Endothelial cell of umbilical vein (primary cell): ENCODE results near the gene ALG12. TPM values are rescaled to one million over a fixed set of nuclear protein-coding genes. Genes with fewer than 3 reads are reported as not detected.

Experiments
- BruUV-seq: library from RNA; stranded (reverse); fragments of 400-500 nt; replicated peaks from 2 replicates; lab custom pipeline; 2021; lab: Mats Ljungman, UMichigan
- CTCF ChIA-PET: fragments of 300-600, 350-600 bp; sonication (Branson Sonifier 250); formaldehyde crosslinking; loops from one replicate; lab custom pipeline; 2021; ENCODE audit warnings: antibody characterized with exemption, inconsistent platforms; lab: Charles Lee
- POLR2A ChIA-PET: fragments of 300-600, 350-600 bp; sonication (Branson Sonifier 250); formaldehyde crosslinking; loops from one replicate; lab custom pipeline; 2021; ENCODE audit warnings: antibody characterized with exemption, inconsistent platforms; lab: Charles Lee
- DNase-seq: peaks from one replicate; pipeline ENCODE4 v3.0.0-alpha.2; 2011; ENCODE audit warnings: low read depth, low spot score
- FAIRE-seq: peaks from 2 replicates; lab custom pipeline; 2011; peaks lifted over from hg19 to GRCh38; lab: Jason Lieb, UNC
- H2AFZ ChIP-seq: 2 replicates; pipeline ENCODE4 v1.6.0; 2012; ENCODE audit warnings: low read depth, low read length, control low read depth, inconsistent platforms
- H3K27ac ChIP-seq: 2 replicates; pipeline ENCODE4 v1.5.1; 2011; ENCODE audit warnings: low read depth, mild to moderate bottlenecking, control low read depth, low read length, moderate library complexity; ENCODE audit not compliant: insufficient read depth
- H3K27me3 ChIP-seq, 2 experiments: 2 replicates each; pipeline versions ENCODE4 v1.6.0 to v1.6.1; 2011; ENCODE audit warnings: low read length in 2 of 2, mixed read lengths in 1 of 2; ENCODE audit not compliant: control insufficient read depth in 2 of 2, insufficient read depth in 2 of 2
- H3K36me3 ChIP-seq, 2 experiments: 2 replicates in 1 of 2; 3 replicates in 1 of 2; pipeline ENCODE4 v1.5.1; 2011; ENCODE audit warnings: low read length in 2 of 2, mild to moderate bottlenecking in 1 of 2, moderate library complexity in 1 of 2; ENCODE audit not compliant: control insufficient read depth in 2 of 2, insufficient read depth in 2 of 2; ENCODE audit errors: extremely low read depth in 1 of 2
- H3K4me1 ChIP-seq: 3 replicates; pipeline ENCODE4 v1.5.1; 2011; ENCODE audit warnings: mild to moderate bottlenecking, low read length; ENCODE audit not compliant: control insufficient read depth, insufficient read depth; ENCODE audit errors: extremely low read depth
- H3K4me2 ChIP-seq: 2 replicates; pipeline ENCODE4 v1.6.1; 2011; ENCODE audit warnings: low read length, control low read depth, mixed read lengths; ENCODE audit not compliant: insufficient read depth
- H3K4me3 ChIP-seq, 3 experiments: fragments of 200-600 bp in 1 of 3; sonication (generic), shearing (Covaris generic) in 1 of 3; replicated peaks in 1 of 3; 2 replicates each; pipeline ENCODE4 v1.5.1; 2011 to 2016; ENCODE audit warnings: control low read depth in 3 of 3, low read length in 3 of 3, mild to moderate bottlenecking in 2 of 3, inconsistent platforms in 1 of 3, low read depth in 1 of 3, moderate library complexity in 1 of 3; ENCODE audit not compliant: insufficient read depth in 1 of 3
- H3K79me2 ChIP-seq: 2 replicates; pipeline ENCODE4 v1.6.0; 2012; ENCODE audit warnings: low read length, inconsistent platforms; ENCODE audit not compliant: control insufficient read depth, insufficient read depth
- H3K9ac ChIP-seq: replicated peaks from 2 replicates; pipeline ENCODE3; 2011; ENCODE audit warnings: low read length, control low read depth; ENCODE audit not compliant: insufficient read depth; ENCODE audit errors: extremely low read depth
- H3K9me1 ChIP-seq: replicated peaks from 3 replicates; pipeline ENCODE4 v1.6.0; 2011; ENCODE audit warnings: mild to moderate bottlenecking, low read length; ENCODE audit not compliant: control insufficient read depth, insufficient read depth; ENCODE audit errors: extremely low read depth
- H3K9me3 ChIP-seq: replicated peaks from 2 replicates; pipeline ENCODE4 v1.5.1; 2012; ENCODE audit warnings: low read length, inconsistent platforms; ENCODE audit not compliant: control insufficient read depth, insufficient read depth
- H4K20me1 ChIP-seq: replicated peaks from 2 replicates; pipeline ENCODE3; 2011; ENCODE audit warnings: mild to moderate bottlenecking, low read length; ENCODE audit not compliant: control insufficient read depth, insufficient read depth; ENCODE audit errors: extremely low read depth
- EZH2 ChIP-seq: IDR thresholded peaks from 2 replicates; pipeline ENCODE4 v1.6.1; 2012; ENCODE audit warnings: borderline replicate concordance, low read depth, mild to moderate bottlenecking, moderate library complexity, low read length, inconsistent platforms; ENCODE audit not compliant: severe bottlenecking
- FOS ChIP-seq: IDR thresholded peaks from 2 replicates; pipeline ENCODE4 v1.6.1; 2011; ENCODE audit warnings: mild to moderate bottlenecking, low read length, moderate library complexity, borderline replicate concordance; ENCODE audit not compliant: insufficient read depth
- MYC ChIP-seq: IDR thresholded peaks from one replicate; pipeline ENCODE4 v1.6.1; 2011; ENCODE audit warnings: mild to moderate bottlenecking, low read depth, low read length
- POLR2AphosphoS5 ChIP-seq: IDR thresholded peaks from 2 replicates; pipeline ENCODE4 v1.6.1; 2012; ENCODE audit warnings: low read depth, mild to moderate bottlenecking, control low read depth, low read length, moderate library complexity; ENCODE audit not compliant: insufficient read depth
- dilution Hi-C: fragments of 300-500 bp; cut with MboI; formaldehyde crosslinking; loops from one replicate; pipeline ENCODE4 v1.15.0; 2019; ENCODE audit warnings: low sequenced_read_pairs; ENCODE audit not compliant: extremely low pct_ligation_motif_present
- intact Hi-C: fragments of 100-400 bp; cut with micrococcal nuclease; formaldehyde crosslinking; loops from one replicate; pipeline ENCODE4 v1.10.0; 2022
- polyA plus RNA-seq, 4 experiments: library from polyadenylated mRNA; depleted of rRNA in 3 of 4; stranded (reverse) in 3 of 4; unstranded in 1 of 4; fragments of >200 nt; gene quantifications; 2 replicates each; pipeline versions ENCODE4 v1.2.1 to v1.2.3, GENCODE V29; 2011 to 2012; ENCODE audit warnings: missing spikeins in 1 of 4
- total RNA-seq: library from RNA; stranded (reverse); gene quantifications from 2 replicates; pipeline ENCODE4 v1.2.3, GENCODE V29; 2021
- TF ChIP-seq, protein P1 (sequence below): IDR thresholded peaks from 2 replicates; pipeline ENCODE4 v1.6.1; 2011; ENCODE audit not compliant: insufficient read depth, insufficient read length

The ALG12 gene
- total and polyA plus RNA-seq, 2 donors (not counting 3 experiments of a cell fraction or from before 2014, with no cell fraction given): 14.6 to 18.0 TPM

DNA sequence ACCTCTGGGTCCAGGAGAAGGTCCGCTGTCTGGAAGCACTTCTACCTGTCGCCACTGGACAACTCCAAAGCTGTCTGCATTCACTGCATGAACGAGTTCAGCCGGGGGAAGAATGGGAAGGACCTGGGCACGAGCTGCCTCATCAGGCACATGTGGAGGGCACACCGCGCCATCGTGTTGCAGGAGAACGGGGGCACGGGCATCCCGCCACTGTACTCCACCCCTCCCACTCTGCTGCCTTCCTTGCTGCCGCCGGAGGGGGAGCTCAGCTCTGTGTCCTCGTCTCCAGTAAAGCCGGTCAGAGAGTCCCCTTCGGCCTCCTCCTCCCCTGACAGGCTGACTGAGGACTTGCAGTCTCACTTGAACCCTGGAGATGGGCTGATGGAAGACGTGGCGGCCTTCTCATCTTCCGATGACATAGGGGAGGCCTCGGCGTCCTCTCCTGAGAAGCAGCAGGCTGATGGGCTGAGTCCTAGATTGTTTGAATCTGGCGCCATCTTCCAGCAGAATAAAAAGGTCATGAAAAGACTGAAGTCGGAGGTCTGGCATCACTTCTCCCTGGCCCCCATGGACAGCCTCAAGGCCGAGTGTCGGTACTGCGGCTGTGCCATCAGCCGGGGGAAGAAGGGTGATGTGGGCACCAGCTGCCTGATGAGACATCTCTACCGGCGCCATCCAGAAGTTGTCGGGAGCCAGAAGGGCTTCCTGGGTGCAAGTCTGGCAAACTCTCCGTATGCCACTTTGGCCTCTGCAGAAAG, 33.6 kb downstream of the ALG12 start:
- H3K4me2 ChIP-seq: no peak overlapping the region
- no peak overlapping the region for H2AFZ ChIP-seq
- FAIRE-seq (no peak), DNase-seq (no peak)
- no peak overlapping the region for H3K4me3 ChIP-seq
- no peak overlapping the region for H3K27ac ChIP-seq
- BruUV-seq: no TSS peak
- intact Hi-C loops (no loop called here), dilution Hi-C loops (no loop called here)
- H4K20me1 ChIP-seq: no peaks in the 10 kb centered on the region
- peaks cover 70% of the 10 kb centered on the region for H3K79me2 ChIP-seq
- H3K9me3 ChIP-seq: no peaks in the 10 kb centered on the region
- no peaks in the 10 kb centered on the region for H3K27me3 ChIP-seq
- ChIA-PET POLR2A (no interaction called here), CTCF (no interaction called here)
- TF ChIP-seq, protein P1, sequence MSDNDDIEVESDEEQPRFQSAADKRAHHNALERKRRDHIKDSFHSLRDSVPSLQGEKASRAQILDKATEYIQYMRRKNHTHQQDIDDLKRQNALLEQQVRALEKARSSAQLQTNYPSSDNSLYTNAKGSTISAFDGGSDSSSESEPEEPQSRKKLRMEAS: no peak
- TF ChIP-seq POLR2AphosphoS5: no peak
- H3K9ac ChIP-seq: no peak overlapping the region
- peaks cover 4 to 36% of the 10 kb centered on the region in 2 experiments for H3K36me3 ChIP-seq
- peaks cover 13% of the 10 kb centered on the region for H3K4me1 ChIP-seq
- H3K9me1 ChIP-seq: no peaks in the 10 kb centered on the region

DNA sequence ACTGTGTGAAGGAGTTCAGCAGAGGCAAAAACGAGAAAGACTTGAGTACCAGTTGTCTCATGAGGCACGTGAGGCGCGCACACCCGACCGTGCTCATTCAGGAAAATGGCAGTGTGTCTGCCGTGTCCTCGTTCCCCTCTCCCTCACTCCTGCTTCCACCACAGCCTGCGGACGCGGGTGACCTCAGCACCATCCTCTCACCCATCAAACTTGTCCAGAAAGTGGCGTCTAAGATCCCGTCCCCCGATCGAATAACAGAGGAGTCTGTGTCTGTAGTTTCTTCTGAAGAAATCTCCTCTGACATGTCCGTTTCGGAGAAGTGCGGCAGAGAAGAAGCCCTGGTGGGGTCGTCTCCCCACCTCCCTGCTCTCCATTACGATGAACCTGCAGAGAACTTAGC, 34.2 kb downstream of the ALG12 start:
- ChIA-PET POLR2A (no interaction called here), CTCF (no interaction called here)
- no TSS peak for BruUV-seq
- DNase-seq (no peak), FAIRE-seq (no peak)
- Histone ChIP-seq H3K27ac (no peak overlapping the region), H3K9me1 (no peaks in the 10 kb centered on the region), H3K9me3 (no peaks in the 10 kb centered on the region), H3K4me1 (peaks cover 13% of the 10 kb centered on the region), H3K27me3 (no peaks in the 10 kb centered on the region), H3K36me3 (peaks cover 4 to 31% of the 10 kb centered on the region in 2 experiments), H3K9ac (no peak overlapping the region), H4K20me1 (no peaks in the 10 kb centered on the region), H3K4me2 (no peak overlapping the region), H3K4me3 (no peak overlapping the region), H3K79me2 (peaks cover 74% of the 10 kb centered on the region), H2AFZ (no peak overlapping the region)
- dilution Hi-C loops: no loop called here
- intact Hi-C loops: no loop called here
- TF ChIP-seq MYC (no peak), EZH2 (no peak), FOS (no peak), POLR2AphosphoS5 (no peak)
- TF ChIP-seq, protein P1: no peak
